IMR-90 (cell line): ENCODE data around the gene CYP11A1. TPM values are rescaled to one million over a fixed set of nuclear protein-coding genes. Genes with fewer than 3 reads are reported as not detected.

Source experiments
- ATAC-seq: fragments of 200-7000 bp; cut with Tn5 transposase; 2 replicates; pipeline ENCODE4 v1.9.1; 2020; ENCODE audit warnings: low read depth, mild to moderate bottlenecking, moderate library complexity
- BruUV-seq: library from RNA; stranded (reverse); fragments of 400-500 nt; replicated peaks from 2 replicates; lab custom pipeline; 2021; lab: Mats Ljungman, UMichigan
- CTCF ChIA-PET: fragments of 300-600 bp; formaldehyde crosslinking; extraction: SDS; loops from one replicate; lab custom pipeline; 2021; ENCODE audit warnings: antibody characterized with exemption; lab: Yijun Ruan, JAX
- POLR2A ChIA-PET: fragments of 300-600 bp; sonication (Branson Sonifier 250); formaldehyde crosslinking; loops from one replicate; lab custom pipeline; 2022; ENCODE audit warnings: antibody characterized with exemption; ENCODE audit not compliant: unreplicated experiment; lab: Charles Lee
- DNase-seq: peaks from one replicate; pipeline ENCODE4 v3.0.0; 2013
- H2AFZ ChIP-seq: replicated peaks from 2 replicates; pipeline ENCODE3; 2013; ENCODE audit warnings: low read length, mild to moderate bottlenecking; ENCODE audit not compliant: poor library complexity
- H2AK5ac ChIP-seq: 2 replicates; pipeline ENCODE4 v1.6.1; 2013; ENCODE audit warnings: low read depth, low read length, inconsistent platforms
- H2AK9ac ChIP-seq: replicated peaks from 2 replicates; pipeline ENCODE3; 2013; ENCODE audit warnings: mild to moderate bottlenecking, low read depth, low read length, moderate library complexity; ENCODE audit not compliant: poor library complexity
- H2BK120ac ChIP-seq: 2 replicates; pipeline ENCODE4 v1.6.1; 2013; ENCODE audit warnings: low read depth, low read length, inconsistent platforms
- H2BK15ac ChIP-seq: 3 replicates; pipeline ENCODE4 v1.6.1; 2013; ENCODE audit warnings: low read depth, low read length, inconsistent platforms
- H2BK20ac ChIP-seq: 2 replicates; pipeline ENCODE4 v1.6.1; 2013; ENCODE audit warnings: low read depth, mild to moderate bottlenecking, inconsistent platforms, low read length, moderate library complexity
- H2BK5ac ChIP-seq: 2 replicates; pipeline ENCODE4 v1.6.1; 2013; ENCODE audit warnings: mild to moderate bottlenecking, low read depth, low read length, inconsistent platforms; ENCODE audit not compliant: poor library complexity, severe bottlenecking
- H3K14ac ChIP-seq: replicated peaks from 2 replicates; pipeline ENCODE4 v1.6.1; 2013; ENCODE audit warnings: low read depth, low read length, inconsistent platforms
- H3K18ac ChIP-seq: 2 replicates; pipeline ENCODE4 v1.6.1; 2013; ENCODE audit warnings: low read depth, low read length, control low read depth
- H3K23ac ChIP-seq: 2 replicates; pipeline ENCODE4 v1.6.1; 2013; ENCODE audit warnings: low read depth, low read length, inconsistent platforms
- H3K27ac ChIP-seq: 2 replicates; pipeline ENCODE4 v1.5.1; 2013; ENCODE audit warnings: mild to moderate bottlenecking, control low read depth, low read length; ENCODE audit not compliant: insufficient read depth
- H3K27me3 ChIP-seq: 2 replicates; pipeline ENCODE4 v1.6.1; 2013; ENCODE audit warnings: low read length; ENCODE audit not compliant: control insufficient read depth, insufficient read depth
- H3K36me3 ChIP-seq: 2 replicates; pipeline ENCODE4 v1.6.1; 2013; ENCODE audit warnings: low read length, mixed read lengths; ENCODE audit not compliant: control insufficient read depth, insufficient read depth
- H3K4ac ChIP-seq: 2 replicates; pipeline ENCODE4 v1.6.1; 2013; ENCODE audit warnings: low read depth, low read length, inconsistent platforms
- H3K4me1 ChIP-seq: 2 replicates; pipeline ENCODE4 v1.6.1; 2013; ENCODE audit warnings: low read length, mixed read lengths; ENCODE audit not compliant: control insufficient read depth, insufficient read depth
- H3K4me2 ChIP-seq: 2 replicates; pipeline ENCODE4 v1.6.1; 2013; ENCODE audit warnings: low read depth, mild to moderate bottlenecking, control low read depth, low read length, moderate library complexity
- H3K4me3 ChIP-seq: 2 replicates; pipeline ENCODE4 v1.5.1; 2013; ENCODE audit warnings: low read depth, mild to moderate bottlenecking, control low read depth, low read length, moderate library complexity; ENCODE audit not compliant: insufficient read depth
- H3K56ac ChIP-seq: 2 replicates; pipeline ENCODE4 v1.6.1; 2013; ENCODE audit warnings: low read length, inconsistent platforms; ENCODE audit not compliant: insufficient read depth; ENCODE audit errors: extremely low read depth
- H3K79me1 ChIP-seq, 2 experiments: 2 replicates each; pipeline ENCODE4 v1.6.1; 2013; ENCODE audit warnings: low read length in 2 of 2, inconsistent platforms in 1 of 2, low read depth in 1 of 2
- H3K9ac ChIP-seq: 2 replicates; pipeline ENCODE4 v1.6.1; 2013; ENCODE audit warnings: low read depth, low read length, control low read depth
- H3K9me1 ChIP-seq: 2 replicates; pipeline ENCODE4 v1.6.1; 2013; ENCODE audit warnings: low read length, inconsistent platforms; ENCODE audit not compliant: insufficient read depth
- H3K9me3 ChIP-seq: 2 replicates; pipeline ENCODE4 v1.6.1; 2013; ENCODE audit warnings: low read length; ENCODE audit not compliant: control insufficient read depth, insufficient read depth
- H4K20me1 ChIP-seq: 2 replicates; pipeline ENCODE4 v1.6.1; 2013; ENCODE audit warnings: low read length, inconsistent platforms; ENCODE audit not compliant: insufficient read depth
- H4K5ac ChIP-seq: 2 replicates; pipeline ENCODE4 v1.6.1; 2013; ENCODE audit warnings: mild to moderate bottlenecking, low read depth, low read length, control low read depth
- H4K8ac ChIP-seq, 2 experiments: 2 replicates each; pipeline ENCODE4 v1.6.1; 2013; ENCODE audit warnings: low read depth in 2 of 2, low read length in 2 of 2, control low read depth in 1 of 2, inconsistent platforms in 1 of 2
- H4K91ac ChIP-seq: 2 replicates; pipeline ENCODE4 v1.6.1; 2013; ENCODE audit warnings: low read depth, low read length, inconsistent platforms; ENCODE audit not compliant: insufficient read depth
- BHLHE40 ChIP-seq: fragments of 150-350 bp; IDR thresholded peaks from 2 replicates; pipeline ENCODE4 v1.6.1; 2016; ENCODE audit warnings: mild to moderate bottlenecking, low read depth, low read length
- CTCF ChIP-seq: conservative IDR thresholded peaks from 2 replicates; pipeline ENCODE4 v1.5.1; 2012; ENCODE audit warnings: mild to moderate bottlenecking, low read depth, low read length, improper control_type of control experiment
- RFX5 ChIP-seq: IDR thresholded peaks from 2 replicates; pipeline ENCODE4 v1.8.0; 2012; ENCODE audit warnings: low read depth, mild to moderate bottlenecking, low read length, moderate library complexity
- WGBS, 2 experiments: methylation state at CpG; one replicate each; pipeline versions ENCODE4 v1.1.5 to v1.1.7; 2013; ENCODE audit warnings: missing lambda C conversion rate in 2 of 2; ENCODE audit not compliant: insufficient read length in 1 of 2; ENCODE audit errors: extremely low coverage in 2 of 2; 5-methylcytosine and 5-hydroxymethylcytosine counted together
- dilution Hi-C: fragments of 300-500 bp; cut with HindIII; formaldehyde crosslinking; loops from one replicate; pipeline ENCODE4 v1.14.3; 2018; ENCODE audit warnings: low sequenced_read_pairs; ENCODE audit not compliant: unreplicated experiment
- in situ Hi-C: fragments of 300-500 bp; cut with MboI; formaldehyde crosslinking; loops from 3 replicates; pipeline ENCODE4 v1.14.3; 2019; ENCODE audit warnings: low sequenced_read_pairs, inconsistent platforms, mixed read lengths
- intact Hi-C: fragments of 100-400 bp; cut with micrococcal nuclease; formaldehyde crosslinking; loops from 2 replicates; pipeline ENCODE4 v1.10.0; 2022
- polyA plus RNA-seq, 3 experiments: library from polyadenylated mRNA; depleted of rRNA; stranded (reverse); fragments of >200 nt; gene quantifications; 2 replicates each; pipeline ENCODE4 v1.2.3, GENCODE V29; 2012; ENCODE audit warnings: low replicate concordance in 1 of 3
- total RNA-seq: library from RNA; depleted of rRNA; stranded (reverse); fragments of >200 nt; gene quantifications from 2 replicates; pipeline ENCODE4 v1.2.3, GENCODE V29; 2012

CYP11A1 gene
- total and polyA plus RNA-seq, 2 of the 4 experiments (the other 2 are of a cell fraction), result 0.18 to 0.50 TPM

- no peaks in the 10 kb centered on the region for H3K79me1 ChIP-seq
- peak overlapping the region; percentile 8 for H2AFZ ChIP-seq
- peaks cover 27% of the 10 kb centered on the region for H3K27me3 ChIP-seq
- no peak overlapping the region for H2BK5ac ChIP-seq
- no peak overlapping the region for H2BK15ac ChIP-seq
- TF ChIP-seq BHLHE40 (no peak), CTCF (no peak), RFX5 (no peak)
- no peak overlapping the region for H3K4ac ChIP-seq
- no peak overlapping the region for H3K23ac ChIP-seq
- H3K9me1 ChIP-seq, result peaks cover 4% of the 10 kb centered on the region; the same call in 1 of the 2 replicates
- H3K56ac ChIP-seq, result no peak overlapping the region
- ChIA-PET CTCF (no interaction called here), POLR2A (no interaction called here)
- peak; percentile 44 for DNase-seq
- no peak overlapping the region for H3K27ac ChIP-seq
- H3K36me3 ChIP-seq, result no peaks in the 10 kb centered on the region
- no peaks in the 10 kb centered on the region for H3K9me3 ChIP-seq
- no peak for ATAC-seq
- 91% methylated on average over 8 of the region's 10 CpGs; no CpG with 5 or more reads in 1 of the 2 experiments for WGBS, 2 experiments
- H4K8ac ChIP-seq, result no peak overlapping the region
- peaks cover 2% of the 10 kb centered on the region; the same call in 1 of the 2 replicates for H3K4me1 ChIP-seq
- no peak overlapping the region for H2BK20ac ChIP-seq
- H3K18ac ChIP-seq, result no peak overlapping the region
- no peak overlapping the region for H2AK9ac ChIP-seq
- no peaks in the 10 kb centered on the region for H4K20me1 ChIP-seq
- intact Hi-C loops, result no loop called here
- H2AK5ac ChIP-seq, result no peak overlapping the region
- in situ Hi-C loops, result no loop called here
- dilution Hi-C loops, result no loop called here
- no peak overlapping the region for H3K4me3 ChIP-seq
- H3K9ac ChIP-seq, result no peak overlapping the region
- no peak overlapping the region for H2BK120ac ChIP-seq
- no TSS peak for BruUV-seq
- H4K91ac ChIP-seq, result no peak overlapping the region
- no peak overlapping the region for H3K14ac ChIP-seq
- H3K4me2 ChIP-seq, result no peak overlapping the region
- H4K5ac ChIP-seq, result no peak overlapping the region
These were observed 22.4 kb downstream of the CYP11A1 start for GRCh38 chr15:74345051-74345450.
